Mesendoderm (in vitro differentiated cells): ENCODE measurements around the gene GRM5.
"Not testable (repeated sequence)": the region's sequence is repeated elsewhere in the genome, so short reads cannot be mapped to it uniquely, and the experiment has no call there.

Experiments
- DNase-seq: peaks from one replicate; pipeline ENCODE4 v3.0.0; 2013
- H2AK5ac ChIP-seq: 2 replicates; pipeline ENCODE4 v1.6.1; 2013; ENCODE audit warnings: low read length, inconsistent platforms
- H2BK120ac ChIP-seq: 2 replicates; pipeline ENCODE4 v1.6.1; 2013; ENCODE audit warnings: low read depth, mild to moderate bottlenecking, low read length, moderate library complexity, mixed read lengths
- H2BK15ac ChIP-seq: replicated peaks from 2 replicates; pipeline ENCODE4 v1.6.1; 2013; ENCODE audit warnings: low read depth, mild to moderate bottlenecking, moderate library complexity
- H2BK5ac ChIP-seq: 2 replicates; pipeline ENCODE4 v1.6.1; 2013; ENCODE audit warnings: low read length, inconsistent platforms
- H3K18ac ChIP-seq: 2 replicates; pipeline ENCODE4 v1.6.1; 2013; ENCODE audit warnings: mild to moderate bottlenecking, low read length, mixed read lengths
- H3K23ac ChIP-seq: one replicate; pipeline ENCODE4 v1.6.1; 2013; ENCODE audit warnings: low read length
- H3K27ac ChIP-seq: 2 replicates; pipeline ENCODE4 v1.5.1; 2013; ENCODE audit warnings: low read depth, mild to moderate bottlenecking, inconsistent platforms, low read length, moderate library complexity
- H3K27me3 ChIP-seq: 2 replicates; pipeline ENCODE4 v1.6.1; 2013; ENCODE audit warnings: low read length, control low read depth, mild to moderate bottlenecking, inconsistent platforms; ENCODE audit not compliant: insufficient read depth, poor library complexity
- H3K36me3 ChIP-seq: 2 replicates; pipeline ENCODE4 v1.6.1; 2013; ENCODE audit warnings: low read length, inconsistent platforms; ENCODE audit not compliant: control insufficient read depth, insufficient read depth
- H3K4ac ChIP-seq: one replicate; pipeline ENCODE4 v1.6.1; 2013; ENCODE audit warnings: low read depth, mild to moderate bottlenecking, low read length, moderate library complexity
- H3K4me1 ChIP-seq: 2 replicates; pipeline ENCODE4 v1.6.1; 2013; ENCODE audit warnings: low read depth, low read length, inconsistent platforms; ENCODE audit not compliant: control insufficient read depth
- H3K4me2 ChIP-seq: 2 replicates; pipeline ENCODE4 v1.6.1; 2013; ENCODE audit warnings: low read length
- H3K4me3 ChIP-seq: 2 replicates; pipeline ENCODE4 v1.5.1; 2013; ENCODE audit warnings: mild to moderate bottlenecking, low read length
- H3K56ac ChIP-seq: one replicate; pipeline ENCODE4 v1.6.1; 2013; ENCODE audit warnings: low read length
- H3K79me1 ChIP-seq: 2 replicates; pipeline ENCODE4 v1.6.1; 2013; ENCODE audit warnings: low read length, inconsistent platforms
- H3K79me2 ChIP-seq: 2 replicates; pipeline ENCODE4 v1.6.1; 2013; ENCODE audit warnings: mild to moderate bottlenecking, low read length; ENCODE audit not compliant: control insufficient read depth, insufficient read depth
- H3K9ac ChIP-seq: 2 replicates; pipeline ENCODE4 v1.6.1; 2013; ENCODE audit warnings: low read length, inconsistent platforms
- H4K5ac ChIP-seq: one replicate; pipeline ENCODE4 v1.6.1; 2013; ENCODE audit warnings: low read length
- H4K8ac ChIP-seq: one replicate; pipeline ENCODE4 v1.6.1; 2013; ENCODE audit warnings: low read depth, mild to moderate bottlenecking, control low read depth, low read length, moderate library complexity
- WGBS: extraction: QIAGEN DNeasy Blood & Tissue Kit; methylation state at CpG from one replicate; pipeline ENCODE4 v1.1.7; 2013; ENCODE audit warnings: low lambda C conversion rate, missing lambda C conversion rate; ENCODE audit not compliant: insufficient coverage; ENCODE audit errors: extremely low coverage; 5-methylcytosine and 5-hydroxymethylcytosine counted together

Gene GRM5

DNA sequence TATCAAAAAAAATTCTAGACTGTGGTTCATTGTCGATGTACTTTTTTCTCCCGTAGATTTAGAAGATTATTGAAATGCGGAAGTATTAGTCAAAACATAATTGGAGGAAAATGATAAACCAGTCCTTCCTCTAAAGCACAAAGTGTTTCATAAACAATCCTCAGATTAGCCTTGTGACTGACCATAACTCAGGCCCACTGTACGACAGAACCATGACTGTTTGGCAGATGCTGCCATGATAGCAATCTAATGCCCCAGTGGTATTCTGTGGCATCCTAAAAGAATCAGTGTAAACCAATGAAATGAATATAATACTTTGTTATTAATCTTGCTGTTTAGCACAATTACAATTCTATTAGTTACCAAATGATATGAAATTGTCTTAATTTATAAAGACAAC is 601.3 kb downstream of the GRM5 start:
- H3K4ac ChIP-seq: no peak overlapping the region
- no peaks in the 10 kb centered on the region for H3K36me3 ChIP-seq
- no peaks in the 10 kb centered on the region for H3K79me2 ChIP-seq
- no peak overlapping the region for H4K8ac ChIP-seq
- no peak for DNase-seq
- no peak overlapping the region for H3K18ac ChIP-seq
- no peak overlapping the region for H3K23ac ChIP-seq
- H3K4me1 ChIP-seq: no peaks in the 10 kb centered on the region
- H3K4me3 ChIP-seq: no peak overlapping the region
- no peak overlapping the region for H3K56ac ChIP-seq
- H3K9ac ChIP-seq: no peak overlapping the region
- H4K5ac ChIP-seq: no peak overlapping the region
- no peak overlapping the region for H2BK5ac ChIP-seq
- WGBS: no CpG with 5 or more reads among the region's 4 CpGs
- no peaks in the 10 kb centered on the region for H3K27me3 ChIP-seq
- H3K27ac ChIP-seq: no peak overlapping the region
- no peak overlapping the region for H2BK120ac ChIP-seq
- H2AK5ac ChIP-seq: no peak overlapping the region
- H3K79me1 ChIP-seq: no peaks in the 10 kb centered on the region
- no peak overlapping the region for H3K4me2 ChIP-seq
- no peak overlapping the region for H2BK15ac ChIP-seq

DNA sequence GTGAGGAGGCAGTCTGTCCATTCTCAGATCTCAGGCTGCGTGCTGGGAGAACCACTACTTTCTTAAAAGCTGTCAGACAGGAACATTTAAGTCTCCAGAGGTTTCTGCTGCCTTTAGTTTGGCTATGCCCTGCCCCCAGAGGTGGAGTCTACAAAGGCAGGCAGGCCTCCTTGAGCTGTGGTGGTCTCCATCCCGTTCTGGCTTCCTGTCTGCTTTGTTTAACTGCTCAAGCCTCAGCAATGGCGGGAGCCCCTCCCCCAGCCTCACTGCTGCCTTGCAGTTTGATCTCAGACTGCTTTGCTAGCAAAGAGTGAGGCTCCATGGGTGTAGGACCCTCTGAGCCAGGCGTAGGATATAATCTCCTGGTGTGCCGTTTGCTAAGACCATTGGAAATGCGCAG is 602.5 kb downstream of the GRM5 start:
- not testable (repeated sequence) for H3K18ac ChIP-seq, H3K4ac ChIP-seq, H2BK5ac ChIP-seq, H4K8ac ChIP-seq, H2AK5ac ChIP-seq, DNase-seq, H2BK15ac ChIP-seq, H3K9ac ChIP-seq, H3K79me2 ChIP-seq, H3K4me1 ChIP-seq, H3K36me3 ChIP-seq, H3K27ac ChIP-seq, H4K5ac ChIP-seq, H3K56ac ChIP-seq, H2BK120ac ChIP-seq, H3K4me3 ChIP-seq, H3K79me1 ChIP-seq, H3K27me3 ChIP-seq, H3K23ac ChIP-seq, H3K4me2 ChIP-seq
- no CpG with 5 or more reads among the region's 6 CpGs for WGBS

DNA sequence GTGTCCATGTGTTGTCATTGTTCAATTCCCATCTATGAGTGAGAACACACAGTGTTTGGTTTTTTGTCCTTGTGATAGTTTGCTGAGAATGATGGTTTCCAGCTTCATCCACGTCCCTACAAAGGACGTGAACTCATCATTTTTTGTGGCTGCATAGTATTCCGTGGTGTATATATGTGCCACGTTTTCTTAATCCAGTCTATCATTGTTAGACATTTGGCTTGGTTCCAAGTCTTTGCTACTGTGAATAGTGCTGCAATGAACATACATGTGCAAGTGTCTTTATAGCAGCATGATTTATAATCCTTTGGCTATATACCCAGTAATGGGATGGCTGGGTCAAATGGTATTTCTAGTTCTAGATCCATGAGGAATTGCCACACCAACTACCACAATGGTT is 607.7 kb downstream of the GRM5 start:
- DNase-seq, H3K36me3 ChIP-seq, H3K18ac ChIP-seq, H3K23ac ChIP-seq, H4K8ac ChIP-seq, H3K4me1 ChIP-seq, H3K4ac ChIP-seq, H2BK120ac ChIP-seq, H3K4me2 ChIP-seq, H2BK5ac ChIP-seq, H3K27ac ChIP-seq, H4K5ac ChIP-seq, H3K9ac ChIP-seq, H3K79me2 ChIP-seq, H3K79me1 ChIP-seq, H3K56ac ChIP-seq, H3K4me3 ChIP-seq, H2BK15ac ChIP-seq, H3K27me3 ChIP-seq, H2AK5ac ChIP-seq: not testable (repeated sequence)
- WGBS: no CpG with 5 or more reads among the region's 4 CpGs

DNA sequence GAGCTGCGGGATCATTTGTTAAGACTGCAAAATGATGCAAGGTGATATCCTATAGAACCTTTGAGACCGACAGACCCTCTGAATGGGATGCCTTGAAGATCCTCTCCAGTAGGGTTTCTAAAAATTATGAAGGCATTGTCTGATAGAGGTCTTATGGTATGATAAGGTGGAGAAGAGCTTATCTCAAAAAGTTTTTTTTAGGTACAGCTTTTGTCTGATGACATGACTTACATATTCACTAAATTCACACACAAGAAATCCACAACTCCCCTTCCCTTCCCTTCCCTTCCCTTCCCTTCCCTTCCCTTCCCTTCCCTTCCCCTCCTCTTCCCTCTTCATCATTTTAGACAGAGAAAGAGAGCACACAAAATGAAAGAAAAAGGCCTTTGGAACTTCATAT is 609.8 kb downstream of the GRM5 start:
- no peak for DNase-seq

DNA sequence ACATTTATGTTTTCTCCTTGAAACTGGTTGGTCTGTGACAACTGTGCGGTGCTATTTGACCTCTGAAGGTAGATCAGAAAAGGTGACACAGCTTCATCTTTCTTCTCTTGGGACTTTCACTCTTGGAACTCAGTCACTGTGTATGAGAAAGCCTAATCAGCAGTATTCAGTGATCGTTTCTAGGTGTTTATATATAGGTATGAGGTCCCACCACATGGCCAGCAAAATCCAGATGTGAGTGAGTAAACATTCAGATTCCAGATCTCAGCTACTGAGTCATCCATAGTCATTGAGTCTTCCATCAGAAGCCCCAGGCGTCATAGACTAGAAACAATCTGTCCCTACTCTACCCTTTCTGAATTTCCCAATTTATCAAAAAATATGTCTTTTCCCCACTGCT is 610.9 kb downstream of the GRM5 start:
- Histone ChIP-seq H3K27me3 (no peaks in the 10 kb centered on the region), H3K4me2 (no peak overlapping the region), H4K8ac (no peak overlapping the region), H2AK5ac (no peak overlapping the region), H3K23ac (no peak overlapping the region), H3K18ac (no peak overlapping the region), H3K9ac (no peak overlapping the region), H3K4ac (no peak overlapping the region), H3K56ac (no peak overlapping the region), H3K79me2 (no peaks in the 10 kb centered on the region), H3K4me3 (no peak overlapping the region), H3K4me1 (no peaks in the 10 kb centered on the region), H4K5ac (no peak overlapping the region), H2BK5ac (no peak overlapping the region), H3K27ac (no peak overlapping the region), H3K36me3 (no peaks in the 10 kb centered on the region), H3K79me1 (no peaks in the 10 kb centered on the region), H2BK15ac (no peak overlapping the region), H2BK120ac (no peak overlapping the region)
- no CpG with 5 or more reads among the region's 3 CpGs for WGBS
- DNase-seq: no peak

More for the DNA sequence above, 609.8 kb downstream of the GRM5 start:
- no peak overlapping the region for H3K4ac ChIP-seq
- H3K27me3 ChIP-seq: no peaks in the 10 kb centered on the region
- H4K8ac ChIP-seq: no peak overlapping the region
- no peaks in the 10 kb centered on the region for H3K79me1 ChIP-seq
- H3K4me1 ChIP-seq: no peaks in the 10 kb centered on the region
- no CpG with 5 or more reads among the region's 2 CpGs for WGBS
- H3K9ac ChIP-seq: no peak overlapping the region
- no peak overlapping the region for H3K23ac ChIP-seq
- H3K18ac ChIP-seq: no peak overlapping the region
- H2AK5ac ChIP-seq: no peak overlapping the region
- H3K4me3 ChIP-seq: no peak overlapping the region
- no peak overlapping the region for H3K4me2 ChIP-seq
- no peak overlapping the region for H2BK15ac ChIP-seq
- H4K5ac ChIP-seq: no peak overlapping the region
- no peak overlapping the region for H3K27ac ChIP-seq
- H2BK120ac ChIP-seq: no peak overlapping the region
- H3K36me3 ChIP-seq: no peaks in the 10 kb centered on the region
- no peak overlapping the region for H3K56ac ChIP-seq
- no peaks in the 10 kb centered on the region for H3K79me2 ChIP-seq
- H2BK5ac ChIP-seq: no peak overlapping the region
